ENCODE measurements around the gene EXD1. TPM values are rescaled to one million over a fixed set of nuclear protein-coding genes. Genes with fewer than 3 reads are reported as not detected.
"Not testable (repeated sequence)": the region's sequence is repeated elsewhere in the genome, so short reads cannot be mapped to it uniquely, and the experiment has no call there.

EXD1 gene
- total RNA-seq, 2 donors from 2014 or later: not detected

- Histone ChIP-seq H3K9me3 (no peaks in the 10 kb centered on the region), H3K27ac (no peak overlapping the region), H3K4me3 (no peak overlapping the region), H3K27me3 (no peaks in the 10 kb centered on the region), H3K4me1 (peaks cover 0 to 26% of the 10 kb centered on the region in 2 donors), H3K36me3 (no peaks in the 10 kb centered on the region)
- DNase-seq (ENCODE audit: low spot score): no peak
- TF ChIP-seq, protein P1, sequence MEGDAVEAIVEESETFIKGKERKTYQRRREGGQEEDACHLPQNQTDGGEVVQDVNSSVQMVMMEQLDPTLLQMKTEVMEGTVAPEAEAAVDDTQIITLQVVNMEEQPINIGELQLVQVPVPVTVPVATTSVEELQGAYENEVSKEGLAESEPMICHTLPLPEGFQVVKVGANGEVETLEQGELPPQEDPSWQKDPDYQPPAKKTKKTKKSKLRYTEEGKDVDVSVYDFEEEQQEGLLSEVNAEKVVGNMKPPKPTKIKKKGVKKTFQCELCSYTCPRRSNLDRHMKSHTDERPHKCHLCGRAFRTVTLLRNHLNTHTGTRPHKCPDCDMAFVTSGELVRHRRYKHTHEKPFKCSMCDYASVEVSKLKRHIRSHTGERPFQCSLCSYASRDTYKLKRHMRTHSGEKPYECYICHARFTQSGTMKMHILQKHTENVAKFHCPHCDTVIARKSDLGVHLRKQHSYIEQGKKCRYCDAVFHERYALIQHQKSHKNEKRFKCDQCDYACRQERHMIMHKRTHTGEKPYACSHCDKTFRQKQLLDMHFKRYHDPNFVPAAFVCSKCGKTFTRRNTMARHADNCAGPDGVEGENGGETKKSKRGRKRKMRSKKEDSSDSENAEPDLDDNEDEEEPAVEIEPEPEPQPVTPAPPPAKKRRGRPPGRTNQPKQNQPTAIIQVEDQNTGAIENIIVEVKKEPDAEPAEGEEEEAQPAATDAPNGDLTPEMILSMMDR (IDR thresholded peaks at IDR 0.05): no peak
These were observed 5.4 kb upstream of the EXD1 start for GRCh38 chr15:41235929-41236328.

GRCh38 chr15:41235228-41235627 lies 4.7 kb upstream of the EXD1 start:
- H3K9me3 ChIP-seq; H3K36me3 ChIP-seq; H3K4me3 ChIP-seq; H3K27me3 ChIP-seq; H3K27ac ChIP-seq; DNase-seq (ENCODE audit: low spot score): not testable (repeated sequence)
- peaks cover 0 to 30% of the 10 kb centered on the region in 2 donors for H3K4me1 ChIP-seq

- H3K27ac ChIP-seq: no peak overlapping the region
- H3K4me3 ChIP-seq: no peak overlapping the region
- H3K27me3 ChIP-seq: no peaks in the 10 kb centered on the region
- no peak for DNase-seq (ENCODE audit: low spot score)
- peaks cover 0 to 30% of the 10 kb centered on the region in 2 donors for H3K4me1 ChIP-seq
- no peaks in the 10 kb centered on the region for H3K9me3 ChIP-seq
- TF ChIP-seq, protein P1 (IDR thresholded peaks at IDR 0.05): no peak
- H3K36me3 ChIP-seq: no peaks in the 10 kb centered on the region
These were observed 2.8 kb upstream of the EXD1 start for GRCh38 chr15:41233367-41233771.

DNA sequence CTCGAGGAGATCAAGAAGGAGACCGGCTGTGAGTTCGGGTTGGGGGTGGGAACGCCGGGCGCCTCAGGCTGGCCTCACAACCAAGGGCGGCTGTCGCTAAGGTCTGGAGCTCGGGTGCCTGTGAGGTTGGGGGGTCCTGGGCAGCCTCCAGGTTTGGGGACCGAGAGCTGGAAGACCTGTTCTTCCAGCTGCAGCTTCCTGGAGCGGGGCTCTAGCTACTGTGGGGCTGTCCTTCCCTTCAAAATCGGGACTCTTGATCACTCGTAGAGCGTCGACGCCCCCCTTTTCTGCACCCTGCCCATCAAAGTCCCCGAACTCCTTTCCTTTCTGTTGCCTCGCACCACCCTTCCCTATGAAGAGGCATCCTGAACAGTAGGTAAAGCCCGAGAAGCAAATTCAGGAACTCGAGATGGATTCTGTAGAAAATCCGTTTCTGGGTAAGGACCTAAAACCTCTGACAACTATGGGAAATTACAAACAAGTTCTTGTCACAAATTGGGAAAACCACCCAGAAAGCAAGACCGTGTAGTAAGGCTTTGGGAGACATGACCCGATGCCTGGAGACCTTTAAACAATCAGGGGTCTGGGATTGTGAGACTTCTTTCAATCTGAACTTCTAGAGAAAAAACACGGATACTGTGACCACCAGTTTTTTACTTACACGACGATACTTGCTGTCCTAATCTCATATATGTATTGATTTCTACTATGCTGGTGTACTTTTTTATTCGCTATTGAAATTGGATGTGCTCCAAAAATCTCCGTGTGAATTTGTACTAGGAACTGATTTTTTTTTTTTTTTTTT lies 1.1 kb upstream of the EXD1 start:
- H3K36me3 ChIP-seq: no peaks in the 10 kb centered on the region
- no peaks in the 10 kb centered on the region for H3K9me3 ChIP-seq
- no peak for DNase-seq (ENCODE audit: low spot score)
- peak overlapping the region; percentile 81 to 94 for H3K4me3 ChIP-seq
- H3K27ac ChIP-seq: peak overlapping the region; percentile 93 to 94
- H3K4me1 ChIP-seq: peaks cover 0 to 30% of the 10 kb centered on the region in 2 donors
- no peaks in the 10 kb centered on the region for H3K27me3 ChIP-seq
- TF ChIP-seq, protein P1 (IDR thresholded peaks at IDR 0.05): no peak

DNA sequence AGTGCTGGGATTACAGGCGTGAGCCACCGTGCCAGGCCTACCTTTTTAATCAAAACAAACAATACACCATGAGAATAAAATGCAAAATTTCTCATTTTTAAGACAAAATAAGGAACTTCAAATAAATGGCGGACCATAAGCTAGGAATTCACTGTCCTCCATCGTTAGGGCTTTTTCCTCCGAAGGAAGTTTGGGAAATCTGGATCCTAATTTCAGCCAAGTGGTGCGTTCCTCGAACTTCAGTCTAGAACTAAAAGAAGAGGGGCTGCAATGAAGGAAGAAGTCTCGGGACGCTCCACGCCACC lies 260 bp downstream of the EXD1 start:
- Histone ChIP-seq H3K27ac (peak overlapping the region; percentile 93 to 94), H3K4me3 (peak overlapping the region; percentile 81 to 94), H3K27me3 (no peaks in the 10 kb centered on the region), H3K9me3 (no peaks in the 10 kb centered on the region), H3K36me3 (no peaks in the 10 kb centered on the region), H3K4me1 (peaks cover 0 to 30% of the 10 kb centered on the region in 2 donors)
- no peak for DNase-seq (ENCODE audit: low spot score)
- TF ChIP-seq, protein P1 (IDR thresholded peaks at IDR 0.05): no peak

GRCh38 chr15:41219381-41219780 lies 11.2 kb downstream of the EXD1 start:
- DNase-seq (ENCODE audit: low spot score): no peak
- Histone ChIP-seq H3K36me3 (no peaks in the 10 kb centered on the region), H3K4me1 (no peaks in the 10 kb centered on the region), H3K27me3 (no peaks in the 10 kb centered on the region), H3K9me3 (no peaks in the 10 kb centered on the region), H3K27ac (no peak overlapping the region), H3K4me3 (no peak overlapping the region)
- TF ChIP-seq, protein P1 (IDR thresholded peaks at IDR 0.05): no peak
